B cell (primary cell): ENCODE measurements around the gene UBFD1.

Source experiments
- EZH2 ChIP-seq: IDR thresholded peaks from 2 replicates; pipeline ENCODE4 v1.6.1; 2012; ENCODE audit warnings: borderline replicate concordance, low read depth, mild to moderate bottlenecking, moderate library complexity, low read length; ENCODE audit not compliant: insufficient read depth, poor library complexity, severe bottlenecking
- TF ChIP-seq, protein P1 (sequence below): fragments of 200-600 bp; IDR thresholded peaks from one replicate; pipeline ENCODE4 v1.8.0; 2022; ENCODE audit warnings: antibody characterized with exemption, mild to moderate bottlenecking

- TF ChIP-seq EZH2 = no peak
- TF ChIP-seq, protein P1, sequence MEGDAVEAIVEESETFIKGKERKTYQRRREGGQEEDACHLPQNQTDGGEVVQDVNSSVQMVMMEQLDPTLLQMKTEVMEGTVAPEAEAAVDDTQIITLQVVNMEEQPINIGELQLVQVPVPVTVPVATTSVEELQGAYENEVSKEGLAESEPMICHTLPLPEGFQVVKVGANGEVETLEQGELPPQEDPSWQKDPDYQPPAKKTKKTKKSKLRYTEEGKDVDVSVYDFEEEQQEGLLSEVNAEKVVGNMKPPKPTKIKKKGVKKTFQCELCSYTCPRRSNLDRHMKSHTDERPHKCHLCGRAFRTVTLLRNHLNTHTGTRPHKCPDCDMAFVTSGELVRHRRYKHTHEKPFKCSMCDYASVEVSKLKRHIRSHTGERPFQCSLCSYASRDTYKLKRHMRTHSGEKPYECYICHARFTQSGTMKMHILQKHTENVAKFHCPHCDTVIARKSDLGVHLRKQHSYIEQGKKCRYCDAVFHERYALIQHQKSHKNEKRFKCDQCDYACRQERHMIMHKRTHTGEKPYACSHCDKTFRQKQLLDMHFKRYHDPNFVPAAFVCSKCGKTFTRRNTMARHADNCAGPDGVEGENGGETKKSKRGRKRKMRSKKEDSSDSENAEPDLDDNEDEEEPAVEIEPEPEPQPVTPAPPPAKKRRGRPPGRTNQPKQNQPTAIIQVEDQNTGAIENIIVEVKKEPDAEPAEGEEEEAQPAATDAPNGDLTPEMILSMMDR = no peak
Observed at GRCh38 chr16:23511731-23512130, 45.8 kb upstream of the UBFD1 start.
